H1 (cell line): ENCODE measurements around the gene CCDC171. TPM values are rescaled to one million over a fixed set of nuclear protein-coding genes. Genes with fewer than 3 reads are reported as not detected.

Experiments used
- SRF ChIP-seq: IDR thresholded peaks from 2 replicates; pipeline ENCODE4 v1.6.1; 2011; ENCODE audit warnings: mild to moderate bottlenecking, low read depth, low read length, moderate library complexity
- polyA plus RNA-seq, 7 experiments: library from polyadenylated mRNA; depleted of rRNA in 3 of 7; stranded (reverse) in 5 of 7; unstranded in 2 of 7; fragments of >200 nt in 5 of 7; fragments of 200-250 nt in 2 of 7; gene quantifications; 1 replicate in 5 of 7; 2 replicates in 1 of 7; 4 replicates in 1 of 7; pipeline versions ENCODE4 v1.2.1 to v1.2.3, GENCODE V29; 2011 to 2013; ENCODE audit warnings: missing spikeins in 2 of 7, mixed read lengths in 2 of 7
- total RNA-seq: library from RNA; stranded (reverse); fragmentation: NEBNext Ultra II Directional; extraction: Animal tissue kit (Norgen Biotek cat#: 25700); gene quantifications from 2 replicates; pipeline ENCODE4 v1.2.1, GENCODE V29; 2021

Gene CCDC171
- total and polyA plus RNA-seq, 2 of the 8 experiments (the other 6 are each of a cell fraction or from before 2014, with no cell fraction given): 0.83 to 2.3 TPM

- TF ChIP-seq SRF: no peak
Observed at GRCh38 chr9:16003785-16004184, 450.9 kb downstream of the CCDC171 start (continued).
